SK-N-SH treated with all-trans-retinoic acid at 6 μM for 48 hours (cell line): ENCODE results near the gene RDH14.

Source experiments
- ARNTL ChIP-seq: fragments of 450-650 bp; formaldehyde crosslinking; IDR thresholded peaks from 2 replicates; pipeline ENCODE4 v1.5.0; 2020; ENCODE audit warnings: low read depth, mild to moderate bottlenecking, moderate library complexity, borderline replicate concordance
- CREB5 ChIP-seq: fragments of 250-450 bp; sonication (Bioruptor Pico); IDR thresholded peaks from 2 replicates; pipeline ENCODE4 v1.5.1; 2020; ENCODE audit warnings: low read depth, mild to moderate bottlenecking, moderate library complexity
- ESRRG ChIP-seq: fragments of 250-450 bp; sonication (Bioruptor Pico); IDR thresholded peaks from 2 replicates; pipeline ENCODE4 v1.6.1; 2021; ENCODE audit warnings: mild to moderate bottlenecking
- GLIS3 ChIP-seq: fragments of 250-450 bp; sonication (Bioruptor Pico); IDR thresholded peaks from 2 replicates; pipeline ENCODE4 v1.5.0; 2020; ENCODE audit warnings: mild to moderate bottlenecking, moderate library complexity
- OSR1 ChIP-seq: fragments of 250-450 bp; sonication (Bioruptor Pico); IDR thresholded peaks from 2 replicates; pipeline ENCODE4 v1.8.0; 2022; ENCODE audit warnings: moderate library complexity, mild to moderate bottlenecking, inconsistent platforms
- PPARA ChIP-seq: fragments of 250-450 bp; sonication (Bioruptor Pico); IDR thresholded peaks from 2 replicates; pipeline ENCODE4 v1.5.0; 2020; ENCODE audit warnings: mild to moderate bottlenecking, borderline replicate concordance
- ZC3H10 ChIP-seq: fragments of 250-450 bp; sonication (Bioruptor Pico); IDR thresholded peaks from 2 replicates; pipeline ENCODE4 v1.5.1; 2021; ENCODE audit warnings: mild to moderate bottlenecking, moderate library complexity
- ZFP3 ChIP-seq: fragments of 250-450 bp; sonication (Bioruptor Pico); IDR thresholded peaks from 2 replicates; pipeline ENCODE4 v1.5.0; 2020; ENCODE audit warnings: mild to moderate bottlenecking, moderate library complexity
- ZNF565 ChIP-seq: fragments of 450-650 bp; formaldehyde crosslinking; conservative IDR thresholded peaks from 2 replicates; pipeline ENCODE4 v1.5.0; 2020; ENCODE audit warnings: low read depth, mild to moderate bottlenecking, moderate library complexity
- ZNF8 ChIP-seq: fragments of 450-650 bp; formaldehyde crosslinking; IDR thresholded peaks from 2 replicates; pipeline ENCODE4 v1.5.0; 2020; ENCODE audit warnings: mild to moderate bottlenecking, moderate library complexity
- TF ChIP-seq, protein P1 (sequence below): fragments of 250-450 bp; sonication (Bioruptor Pico); IDR thresholded peaks from 2 replicates; pipeline ENCODE4 v1.5.1; 2021; ENCODE audit warnings: mild to moderate bottlenecking, moderate library complexity
- TF ChIP-seq, protein P2 (sequence below): fragments of 250-450 bp; sonication (Bioruptor Pico); IDR thresholded peaks from 2 replicates; pipeline ENCODE4 v1.8.0; 2020; ENCODE audit warnings: mild to moderate bottlenecking, moderate library complexity, borderline replicate concordance
- TF ChIP-seq, protein P3 (sequence below): fragments of 250-450 bp; sonication (Bioruptor Pico); IDR thresholded peaks from 2 replicates; pipeline ENCODE4 v1.5.0; 2020; ENCODE audit warnings: mild to moderate bottlenecking, moderate library complexity
- TF ChIP-seq, protein P4 (sequence below): fragments of 250-450 bp; sonication (Bioruptor Pico); IDR thresholded peaks from 2 replicates; pipeline ENCODE4 v1.8.0; 2021; ENCODE audit warnings: low read depth, mild to moderate bottlenecking, moderate library complexity, borderline replicate concordance

- TF ChIP-seq, protein P1, sequence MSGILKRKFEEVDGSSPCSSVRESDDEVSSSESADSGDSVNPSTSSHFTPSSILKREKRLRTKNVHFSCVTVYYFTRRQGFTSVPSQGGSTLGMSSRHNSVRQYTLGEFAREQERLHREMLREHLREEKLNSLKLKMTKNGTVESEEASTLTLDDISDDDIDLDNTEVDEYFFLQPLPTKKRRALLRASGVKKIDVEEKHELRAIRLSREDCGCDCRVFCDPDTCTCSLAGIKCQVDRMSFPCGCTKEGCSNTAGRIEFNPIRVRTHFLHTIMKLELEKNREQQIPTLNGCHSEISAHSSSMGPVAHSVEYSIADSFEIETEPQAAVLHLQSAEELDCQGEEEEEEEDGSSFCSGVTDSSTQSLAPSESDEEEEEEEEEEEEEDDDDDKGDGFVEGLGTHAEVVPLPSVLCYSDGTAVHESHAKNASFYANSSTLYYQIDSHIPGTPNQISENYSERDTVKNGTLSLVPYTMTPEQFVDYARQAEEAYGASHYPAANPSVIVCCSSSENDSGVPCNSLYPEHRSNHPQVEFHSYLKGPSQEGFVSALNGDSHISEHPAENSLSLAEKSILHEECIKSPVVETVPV (CRISPR knock-in tag), result no peak
- TF ChIP-seq ZNF565 (CRISPR knock-in tag), result no peak
- no peak for TF ChIP-seq ARNTL
- TF ChIP-seq, protein P2, sequence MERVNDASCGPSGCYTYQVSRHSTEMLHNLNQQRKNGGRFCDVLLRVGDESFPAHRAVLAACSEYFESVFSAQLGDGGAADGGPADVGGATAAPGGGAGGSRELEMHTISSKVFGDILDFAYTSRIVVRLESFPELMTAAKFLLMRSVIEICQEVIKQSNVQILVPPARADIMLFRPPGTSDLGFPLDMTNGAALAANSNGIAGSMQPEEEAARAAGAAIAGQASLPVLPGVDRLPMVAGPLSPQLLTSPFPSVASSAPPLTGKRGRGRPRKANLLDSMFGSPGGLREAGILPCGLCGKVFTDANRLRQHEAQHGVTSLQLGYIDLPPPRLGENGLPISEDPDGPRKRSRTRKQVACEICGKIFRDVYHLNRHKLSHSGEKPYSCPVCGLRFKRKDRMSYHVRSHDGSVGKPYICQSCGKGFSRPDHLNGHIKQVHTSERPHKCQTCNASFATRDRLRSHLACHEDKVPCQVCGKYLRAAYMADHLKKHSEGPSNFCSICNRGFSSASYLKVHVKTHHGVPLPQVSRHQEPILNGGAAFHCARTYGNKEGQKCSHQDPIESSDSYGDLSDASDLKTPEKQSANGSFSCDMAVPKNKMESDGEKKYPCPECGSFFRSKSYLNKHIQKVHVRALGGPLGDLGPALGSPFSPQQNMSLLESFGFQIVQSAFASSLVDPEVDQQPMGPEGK (CRISPR knock-in tag), result no peak
- no peak for TF ChIP-seq ZFP3 (CRISPR knock-in tag)
- no peak for TF ChIP-seq CREB5
- TF ChIP-seq ZNF8 (CRISPR knock-in tag), result no peak
- TF ChIP-seq, protein P3, sequence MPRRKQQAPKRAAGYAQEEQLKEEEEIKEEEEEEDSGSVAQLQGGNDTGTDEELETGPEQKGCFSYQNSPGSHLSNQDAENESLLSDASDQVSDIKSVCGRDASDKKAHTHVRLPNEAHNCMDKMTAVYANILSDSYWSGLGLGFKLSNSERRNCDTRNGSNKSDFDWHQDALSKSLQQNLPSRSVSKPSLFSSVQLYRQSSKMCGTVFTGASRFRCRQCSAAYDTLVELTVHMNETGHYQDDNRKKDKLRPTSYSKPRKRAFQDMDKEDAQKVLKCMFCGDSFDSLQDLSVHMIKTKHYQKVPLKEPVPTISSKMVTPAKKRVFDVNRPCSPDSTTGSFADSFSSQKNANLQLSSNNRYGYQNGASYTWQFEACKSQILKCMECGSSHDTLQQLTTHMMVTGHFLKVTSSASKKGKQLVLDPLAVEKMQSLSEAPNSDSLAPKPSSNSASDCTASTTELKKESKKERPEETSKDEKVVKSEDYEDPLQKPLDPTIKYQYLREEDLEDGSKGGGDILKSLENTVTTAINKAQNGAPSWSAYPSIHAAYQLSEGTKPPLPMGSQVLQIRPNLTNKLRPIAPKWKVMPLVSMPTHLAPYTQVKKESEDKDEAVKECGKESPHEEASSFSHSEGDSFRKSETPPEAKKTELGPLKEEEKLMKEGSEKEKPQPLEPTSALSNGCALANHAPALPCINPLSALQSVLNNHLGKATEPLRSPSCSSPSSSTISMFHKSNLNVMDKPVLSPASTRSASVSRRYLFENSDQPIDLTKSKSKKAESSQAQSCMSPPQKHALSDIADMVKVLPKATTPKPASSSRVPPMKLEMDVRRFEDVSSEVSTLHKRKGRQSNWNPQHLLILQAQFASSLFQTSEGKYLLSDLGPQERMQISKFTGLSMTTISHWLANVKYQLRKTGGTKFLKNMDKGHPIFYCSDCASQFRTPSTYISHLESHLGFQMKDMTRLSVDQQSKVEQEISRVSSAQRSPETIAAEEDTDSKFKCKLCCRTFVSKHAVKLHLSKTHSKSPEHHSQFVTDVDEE (CRISPR knock-in tag), result no peak
- no peak for TF ChIP-seq GLIS3
- no peak for TF ChIP-seq OSR1 (CRISPR knock-in tag)
- no peak for TF ChIP-seq ZC3H10
- TF ChIP-seq ESRRG (CRISPR knock-in tag), result no peak
- TF ChIP-seq, protein P4, sequence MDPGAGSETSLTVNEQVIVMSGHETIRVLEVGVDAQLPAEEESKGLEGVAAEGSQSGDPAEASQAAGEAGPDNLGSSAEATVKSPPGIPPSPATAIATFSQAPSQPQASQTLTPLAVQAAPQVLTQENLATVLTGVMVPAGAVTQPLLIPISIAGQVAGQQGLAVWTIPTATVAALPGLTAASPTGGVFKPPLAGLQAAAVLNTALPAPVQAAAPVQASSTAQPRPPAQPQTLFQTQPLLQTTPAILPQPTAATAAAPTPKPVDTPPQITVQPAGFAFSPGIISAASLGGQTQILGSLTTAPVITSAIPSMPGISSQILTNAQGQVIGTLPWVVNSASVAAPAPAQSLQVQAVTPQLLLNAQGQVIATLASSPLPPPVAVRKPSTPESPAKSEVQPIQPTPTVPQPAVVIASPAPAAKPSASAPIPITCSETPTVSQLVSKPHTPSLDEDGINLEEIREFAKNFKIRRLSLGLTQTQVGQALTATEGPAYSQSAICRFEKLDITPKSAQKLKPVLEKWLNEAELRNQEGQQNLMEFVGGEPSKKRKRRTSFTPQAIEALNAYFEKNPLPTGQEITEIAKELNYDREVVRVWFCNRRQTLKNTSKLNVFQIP (CRISPR knock-in tag), result no peak
- TF ChIP-seq PPARA (CRISPR knock-in tag), result no peak
These were observed 49.7 kb downstream of the RDH14 start for GRCh38 chr2:18510775-18511174.
